ENCODE results near the gene KRT13.

Gene KRT13

DNA sequence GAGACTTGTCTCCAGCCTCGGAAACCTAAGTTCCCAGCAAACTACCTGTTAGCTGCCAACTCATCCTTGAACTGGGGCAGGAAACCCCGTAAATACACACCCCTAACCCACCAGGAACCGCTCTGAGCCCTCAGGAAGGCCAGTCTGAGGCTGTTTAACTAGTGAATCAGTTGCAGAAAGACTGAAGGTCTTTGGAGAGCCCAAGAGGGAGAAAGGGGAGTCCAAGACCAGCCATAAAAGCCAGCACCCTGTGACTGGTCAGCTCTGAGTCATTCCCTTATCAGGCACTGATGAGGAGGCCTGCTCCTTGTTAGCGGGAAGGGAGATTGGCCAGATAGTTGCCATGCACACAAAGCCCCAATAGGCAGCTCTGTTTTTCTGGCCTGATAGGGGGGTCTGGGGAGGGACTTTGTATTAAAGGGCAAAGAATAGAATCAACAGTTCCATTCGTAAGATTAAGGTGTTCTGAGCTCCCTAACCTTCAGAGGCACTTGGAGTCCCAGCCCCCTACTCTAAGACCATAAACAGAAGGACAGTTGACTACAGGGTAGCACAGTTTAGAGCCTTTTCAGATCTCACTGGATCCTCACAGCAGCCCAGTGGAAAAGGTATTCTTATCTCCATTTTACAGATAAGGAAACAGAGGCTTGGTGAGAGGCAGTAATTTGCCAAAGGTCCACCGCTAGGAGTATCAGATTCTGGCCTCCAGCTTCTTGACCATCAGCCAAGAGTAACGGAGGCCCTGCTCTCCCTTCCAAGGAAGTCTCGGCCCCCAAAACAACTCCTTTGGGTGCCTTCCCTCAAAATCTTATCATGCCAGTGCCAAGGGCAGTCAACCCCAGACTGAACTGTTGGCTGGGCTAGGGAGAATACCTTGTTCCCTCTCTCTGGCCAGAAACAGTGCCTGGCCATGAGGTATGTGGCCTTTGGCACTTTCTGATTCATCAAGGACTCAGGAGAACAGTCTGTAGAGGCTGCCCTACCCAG lies 24.9 kb upstream of the KRT13 start:
- H3K27me3 Mint-ChIP-seq: peaks cover 64% of the 10 kb centered on the region

DNA sequence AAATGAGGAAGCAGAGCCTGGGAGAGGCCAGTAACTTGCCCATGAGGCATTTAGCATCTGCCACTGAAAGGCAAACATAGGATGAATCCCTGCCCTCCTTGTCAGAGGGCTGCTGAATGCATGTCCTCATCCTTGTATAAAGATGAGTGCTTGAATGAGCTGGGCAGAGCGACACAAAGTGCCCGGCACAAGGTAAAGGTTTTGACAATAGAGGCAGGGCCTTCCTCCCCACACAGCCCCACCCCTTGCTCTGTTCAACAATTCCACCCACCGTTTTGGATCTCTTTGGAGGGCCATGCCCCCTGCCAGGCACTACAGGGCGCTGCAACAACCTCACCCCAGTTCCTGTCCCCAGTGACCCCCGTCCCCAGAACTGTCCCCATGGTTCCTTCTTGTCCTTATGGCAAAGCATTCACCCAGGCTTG lies 24.1 kb upstream of the KRT13 start:
- Mint-ChIP-seq H3K27ac (no peak overlapping the region), H3K27me3 (peaks cover 62% of the 10 kb centered on the region), H3K4me1 (ENCODE audit: low read depth) (peaks cover 9% of the 10 kb centered on the region), H3K9me3 (no peaks in the 10 kb centered on the region), H3K36me3 (ENCODE audit: low read depth) (no peaks in the 10 kb centered on the region), H3K4me3 (no peak overlapping the region)

More for the DNA sequence above, 24.9 kb upstream of the KRT13 start:
- Mint-ChIP-seq H3K9me3 (no peaks in the 10 kb centered on the region), H3K4me1 (ENCODE audit: low read depth) (peaks cover 9% of the 10 kb centered on the region), H3K27ac (no peak overlapping the region), H3K4me3 (no peak overlapping the region), H3K36me3 (ENCODE audit: low read depth) (no peaks in the 10 kb centered on the region)

DNA sequence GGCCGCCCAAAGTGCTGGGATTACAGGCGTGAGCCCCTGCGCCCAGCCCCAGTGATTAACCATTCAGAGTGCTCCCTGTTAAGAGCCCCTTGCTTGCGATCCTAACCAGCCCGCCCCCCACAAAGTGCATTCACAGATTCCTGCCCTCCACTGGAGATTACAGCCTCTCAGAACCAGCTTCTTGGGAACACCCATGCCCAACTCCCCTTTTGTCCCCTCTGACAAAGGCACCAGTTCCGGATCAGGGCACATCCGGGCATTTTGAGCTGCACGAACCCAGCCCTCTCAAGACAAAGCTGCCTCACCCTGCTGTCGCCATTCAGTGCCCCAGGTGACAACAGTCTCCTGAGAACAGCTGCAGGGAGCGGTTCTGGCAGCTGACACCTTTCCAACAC lies 23.5 kb upstream of the KRT13 start:
- Mint-ChIP-seq H3K4me3 (no peak overlapping the region), H3K27ac (no peak overlapping the region), H3K4me1 (ENCODE audit: low read depth) (peaks cover 9% of the 10 kb centered on the region), H3K36me3 (ENCODE audit: low read depth) (no peaks in the 10 kb centered on the region), H3K9me3 (no peaks in the 10 kb centered on the region), H3K27me3 (peaks cover 61% of the 10 kb centered on the region)

DNA sequence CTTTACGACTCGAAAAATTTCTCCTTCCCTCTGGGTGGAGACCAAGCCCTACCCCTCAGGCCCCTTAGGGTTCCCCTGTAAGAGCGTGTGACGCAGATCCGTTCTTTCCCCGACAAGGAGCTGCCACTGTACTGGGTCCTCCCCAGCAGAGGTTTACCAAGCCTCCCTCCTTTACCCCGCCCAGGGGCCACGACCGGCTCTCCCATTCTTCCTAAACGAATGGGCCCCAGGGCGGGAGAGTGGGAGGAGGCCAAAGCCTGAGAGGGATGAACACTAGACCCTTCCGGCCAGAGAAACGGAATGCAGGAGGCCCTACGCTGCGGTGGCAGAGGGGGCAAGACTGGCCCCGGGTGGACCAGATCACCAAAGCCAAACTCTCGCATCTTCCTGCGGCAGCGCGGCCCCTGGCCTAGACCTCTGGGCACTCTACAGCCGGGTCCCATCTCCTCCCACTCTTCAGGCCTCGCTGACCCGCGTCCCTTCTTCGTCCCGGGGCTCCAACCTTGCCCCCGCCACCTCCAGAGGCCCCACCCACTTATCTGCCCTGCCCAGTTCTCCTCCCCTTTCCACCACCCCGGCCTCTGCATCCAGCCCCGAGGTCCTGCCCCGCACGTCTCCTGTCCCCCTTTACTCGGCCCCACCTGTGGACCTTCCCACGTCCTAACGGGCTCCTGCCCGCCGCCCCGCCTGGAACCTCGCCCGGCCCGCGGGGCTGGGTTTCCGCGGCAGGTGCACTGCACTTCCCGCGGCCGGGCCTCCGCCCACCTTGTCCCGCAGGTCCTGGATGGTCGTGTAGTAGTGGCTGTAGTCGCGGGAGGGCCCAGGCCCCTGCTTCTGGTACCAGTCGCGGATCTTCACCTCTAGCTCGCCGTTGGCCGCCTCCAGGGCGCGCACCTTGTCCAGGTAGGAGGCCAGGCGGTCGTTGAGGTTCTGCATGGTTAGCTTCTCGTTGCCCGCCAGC lies 21.9 kb upstream of the KRT13 start:
- H3K9me3 Mint-ChIP-seq: no peaks in the 10 kb centered on the region
- no peaks in the 10 kb centered on the region for H3K36me3 Mint-ChIP-seq (ENCODE audit: low read depth)
- no peak overlapping the region for H3K4me3 Mint-ChIP-seq
- H3K27me3 Mint-ChIP-seq: peaks cover 52% of the 10 kb centered on the region
- peaks cover 9% of the 10 kb centered on the region for H3K4me1 Mint-ChIP-seq (ENCODE audit: low read depth)
- H3K27ac Mint-ChIP-seq: no peak overlapping the region

DNA sequence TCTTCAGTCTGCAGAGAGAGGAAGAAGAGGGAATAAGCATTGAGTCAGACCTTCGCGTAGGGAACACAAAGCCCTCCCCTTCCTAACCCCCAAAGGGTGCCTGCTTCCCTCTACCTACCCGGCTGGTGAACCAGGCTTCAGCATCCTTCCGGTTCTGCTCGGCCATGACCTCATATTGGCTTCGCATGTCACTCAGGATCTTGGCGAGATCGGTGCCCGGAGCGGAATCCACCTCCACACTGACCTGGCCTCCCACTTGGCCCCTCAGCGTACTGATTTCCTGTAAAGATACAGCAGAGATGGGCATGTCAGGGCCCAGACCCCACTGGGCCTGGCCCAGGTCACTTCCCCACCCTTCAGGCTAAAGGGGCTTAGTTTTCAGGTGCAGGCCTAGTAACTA lies 18.8 kb upstream of the KRT13 start:
- H3K36me3 Mint-ChIP-seq (ENCODE audit: low read depth): no peaks in the 10 kb centered on the region
- peaks cover 9% of the 10 kb centered on the region for H3K4me1 Mint-ChIP-seq (ENCODE audit: low read depth)
- H3K27me3 Mint-ChIP-seq: peaks cover 24% of the 10 kb centered on the region
- no peaks in the 10 kb centered on the region for H3K9me3 Mint-ChIP-seq
- H3K4me3 Mint-ChIP-seq: no peak overlapping the region
- no peak overlapping the region for H3K27ac Mint-ChIP-seq

DNA sequence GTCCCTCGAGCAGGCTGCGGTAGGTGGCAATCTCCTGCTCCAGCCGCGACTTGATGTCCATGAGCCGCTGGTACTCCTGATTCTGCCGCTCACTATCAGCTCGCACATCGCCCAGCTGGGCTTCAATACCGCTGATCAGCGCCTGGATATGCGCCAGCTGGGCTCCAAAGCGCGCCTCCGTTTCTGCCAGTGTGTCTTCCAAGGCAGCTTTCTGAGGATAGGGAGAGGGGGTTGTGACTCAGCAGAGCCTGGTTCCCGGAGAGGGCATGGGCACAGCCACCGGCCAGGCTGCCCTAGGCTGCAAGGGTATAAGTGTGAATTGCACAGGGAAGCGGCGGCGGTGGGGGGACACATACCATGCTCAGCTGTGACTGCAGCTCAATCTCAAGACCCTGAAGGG lies 18.4 kb upstream of the KRT13 start:
- Mint-ChIP-seq H3K9me3 (no peaks in the 10 kb centered on the region), H3K27ac (no peak overlapping the region), H3K36me3 (ENCODE audit: low read depth) (no peaks in the 10 kb centered on the region), H3K4me1 (ENCODE audit: low read depth) (peaks cover 9% of the 10 kb centered on the region), H3K27me3 (peaks cover 19% of the 10 kb centered on the region), H3K4me3 (no peak overlapping the region)

DNA sequence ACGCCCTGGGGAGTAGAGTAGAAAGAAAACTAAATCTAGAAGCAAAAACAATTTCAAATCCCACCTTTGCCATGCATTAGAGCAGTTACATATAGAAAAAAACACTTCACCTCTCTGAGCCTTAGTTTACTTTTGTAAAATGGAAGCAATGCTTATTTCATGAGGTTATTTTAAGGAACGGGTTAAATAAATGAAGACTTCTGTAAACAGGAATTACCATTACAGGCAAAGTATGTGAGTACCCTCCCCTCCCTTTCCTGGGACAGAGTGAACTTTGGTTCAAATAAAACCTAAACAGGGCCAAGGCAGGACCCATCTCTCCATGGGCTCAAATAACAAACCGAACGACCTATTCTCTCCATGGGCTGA lies 17.8 kb upstream of the KRT13 start:
- Mint-ChIP-seq H3K27ac (no peak overlapping the region), H3K27me3 (peaks cover 14% of the 10 kb centered on the region), H3K4me3 (no peak overlapping the region), H3K4me1 (ENCODE audit: low read depth) (peaks cover 4% of the 10 kb centered on the region), H3K9me3 (no peaks in the 10 kb centered on the region), H3K36me3 (ENCODE audit: low read depth) (no peaks in the 10 kb centered on the region)

DNA sequence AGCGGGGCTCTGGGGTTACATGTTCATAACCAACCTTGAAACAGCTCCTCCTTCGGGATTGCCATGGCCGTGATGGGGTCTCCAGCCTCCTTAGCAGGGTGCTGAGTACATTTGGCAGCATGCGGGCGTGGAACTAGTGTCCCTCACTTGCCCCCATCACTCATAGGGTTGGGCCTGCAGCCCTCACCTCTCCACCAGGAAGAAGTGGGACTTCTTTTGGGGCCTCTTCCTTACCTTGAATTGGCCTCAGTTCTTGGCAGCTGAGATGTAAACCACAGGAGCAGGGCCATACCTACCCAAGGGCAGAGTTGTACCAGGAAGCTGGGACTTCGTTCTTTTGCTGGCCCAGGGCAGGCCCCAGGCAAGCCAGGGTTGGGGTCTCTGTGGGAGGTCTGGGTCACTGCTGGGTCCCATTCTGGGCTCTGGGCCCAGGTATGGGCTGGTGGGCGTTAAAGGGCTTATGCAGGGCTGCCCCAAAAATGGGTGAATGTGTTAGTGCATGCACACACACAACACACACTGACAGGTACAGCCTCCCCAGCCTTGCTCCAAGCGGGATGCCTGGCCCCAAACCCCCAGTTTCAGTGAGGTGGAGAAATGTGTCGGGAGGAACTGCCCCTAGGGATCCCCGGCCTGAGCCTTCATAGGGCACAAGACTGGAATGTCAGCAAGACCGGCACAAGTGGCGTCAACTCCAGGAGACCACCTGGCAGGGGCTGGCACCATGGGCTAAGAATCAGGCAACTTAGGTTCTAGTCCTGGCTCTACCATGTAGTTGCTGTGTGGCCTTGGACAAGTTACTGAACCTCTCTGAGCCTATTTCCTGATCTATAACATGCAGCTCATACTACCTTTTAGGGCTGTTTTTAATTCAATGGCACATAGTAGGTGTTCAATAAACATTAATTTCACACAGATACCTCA lies 17.2 kb upstream of the KRT13 start:
- Mint-ChIP-seq H3K27ac (no peak overlapping the region), H3K36me3 (ENCODE audit: low read depth) (no peaks in the 10 kb centered on the region), H3K4me1 (ENCODE audit: low read depth) (peaks cover 4% of the 10 kb centered on the region), H3K4me3 (no peak overlapping the region), H3K9me3 (no peaks in the 10 kb centered on the region), H3K27me3 (peaks cover 14% of the 10 kb centered on the region)

DNA sequence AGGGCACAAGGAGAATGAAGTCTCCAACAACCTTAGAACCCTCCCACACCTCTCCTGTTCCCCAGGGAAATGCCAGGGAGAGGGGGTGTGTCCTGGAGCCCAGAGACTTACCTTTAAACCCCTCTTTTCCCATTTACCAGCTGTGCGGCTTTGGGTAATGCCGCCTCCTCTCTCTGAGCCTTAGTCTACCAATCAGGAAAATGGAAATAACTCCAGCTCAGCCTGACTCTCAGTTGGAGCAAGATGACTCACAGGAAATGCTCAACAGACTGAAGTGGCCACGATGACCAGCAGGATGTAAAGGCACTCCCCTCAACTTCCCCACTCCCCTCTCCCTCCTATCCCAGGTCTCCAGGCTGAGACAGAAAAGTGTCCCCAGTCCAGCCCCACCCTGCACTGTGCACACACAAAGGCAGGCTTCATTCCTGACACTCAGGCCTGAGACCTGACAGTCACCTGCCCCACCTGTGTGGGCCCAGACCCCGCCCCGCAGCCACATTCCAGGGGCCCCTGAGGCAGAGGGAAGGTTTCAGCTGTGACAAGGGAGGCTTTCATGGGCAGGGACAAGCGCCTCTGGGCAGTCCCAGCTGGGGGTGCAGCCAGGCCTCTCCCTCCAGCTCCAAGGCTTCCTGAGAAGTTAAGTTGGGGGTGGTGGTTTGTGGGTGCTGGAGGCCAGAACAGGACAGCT lies 16.3 kb upstream of the KRT13 start:
- peaks cover 6% of the 10 kb centered on the region for H3K27me3 Mint-ChIP-seq
- no peak overlapping the region for H3K4me3 Mint-ChIP-seq
- H3K36me3 Mint-ChIP-seq (ENCODE audit: low read depth): no peaks in the 10 kb centered on the region
- H3K4me1 Mint-ChIP-seq (ENCODE audit: low read depth): no peaks in the 10 kb centered on the region
- no peak overlapping the region for H3K27ac Mint-ChIP-seq
- no peaks in the 10 kb centered on the region for H3K9me3 Mint-ChIP-seq

DNA sequence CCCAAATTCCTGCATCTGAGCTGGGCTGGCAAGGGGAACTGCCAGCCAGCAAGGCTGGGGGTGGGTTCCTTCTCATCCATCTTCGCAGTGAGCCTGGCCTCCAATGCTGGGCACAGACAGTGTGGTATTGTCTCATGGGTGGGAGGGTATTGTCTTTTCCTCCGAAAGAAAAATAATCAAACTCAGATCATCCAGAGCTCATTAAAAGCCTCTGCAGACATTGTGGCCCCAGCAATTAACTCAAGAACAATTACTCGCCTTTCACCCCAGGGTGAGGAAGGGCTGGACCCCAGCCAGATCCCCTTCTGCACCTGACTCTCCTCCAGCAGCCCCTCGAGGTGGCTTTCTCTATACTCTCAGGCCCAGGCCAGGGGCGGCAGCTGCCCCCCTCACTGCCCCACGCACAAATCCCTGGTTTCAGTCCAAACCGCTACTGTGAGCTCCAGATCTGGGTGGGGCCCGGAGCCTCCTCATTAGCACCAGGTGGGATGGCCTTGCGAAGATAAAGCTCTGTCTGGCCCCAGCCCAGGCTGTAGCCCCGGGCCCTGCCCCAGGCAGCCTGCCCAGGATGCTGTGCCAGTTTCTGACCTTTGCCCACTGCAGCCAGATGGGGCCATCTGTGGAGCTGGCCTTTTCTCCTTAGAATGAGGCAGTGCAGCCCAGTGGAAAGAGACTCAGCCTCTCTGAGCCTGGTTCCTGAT lies 15.6 kb upstream of the KRT13 start:
- no peak overlapping the region for H3K4me3 Mint-ChIP-seq
- H3K27ac Mint-ChIP-seq: no peak overlapping the region
- no peaks in the 10 kb centered on the region for H3K4me1 Mint-ChIP-seq (ENCODE audit: low read depth)
- no peaks in the 10 kb centered on the region for H3K9me3 Mint-ChIP-seq
- no peaks in the 10 kb centered on the region for H3K36me3 Mint-ChIP-seq (ENCODE audit: low read depth)
- H3K27me3 Mint-ChIP-seq: peaks cover 5% of the 10 kb centered on the region

DNA sequence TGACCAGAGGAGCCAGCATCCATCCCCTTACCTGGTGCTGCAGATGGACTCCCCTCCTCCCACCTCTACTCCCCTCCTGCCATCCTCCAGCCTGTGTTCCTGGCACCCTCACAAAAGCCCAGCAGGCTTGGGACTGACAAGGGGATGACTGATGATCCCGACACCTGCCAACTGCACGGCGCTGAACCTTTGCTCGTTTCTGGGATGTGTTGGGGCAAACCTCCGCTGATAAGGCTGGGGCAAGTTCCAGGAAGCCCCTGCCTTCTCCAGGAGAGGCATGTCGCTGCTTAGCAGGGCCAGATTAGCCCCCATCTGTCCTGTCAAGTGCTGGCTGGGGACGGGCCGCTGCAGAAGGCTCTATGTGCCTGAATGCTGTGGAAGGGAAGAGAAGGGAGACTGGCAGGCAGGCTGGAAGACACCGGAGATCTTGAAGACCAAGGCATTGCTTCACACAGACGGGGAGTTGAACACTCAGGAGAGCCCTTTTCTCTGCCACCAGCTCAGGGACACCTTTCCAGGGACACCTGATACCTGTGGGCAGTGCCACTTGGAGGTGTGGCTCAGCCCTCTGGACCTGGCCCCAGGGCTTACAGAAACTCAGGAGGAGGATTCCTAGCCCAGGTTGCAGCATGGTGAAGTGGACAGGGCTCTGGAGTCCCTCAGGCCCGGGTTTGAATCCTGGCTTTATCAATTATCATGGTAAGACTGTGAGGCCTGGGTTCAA lies 14.3 kb upstream of the KRT13 start:
- no peaks in the 10 kb centered on the region for H3K9me3 Mint-ChIP-seq
- H3K4me1 Mint-ChIP-seq (ENCODE audit: low read depth): no peaks in the 10 kb centered on the region
- H3K27me3 Mint-ChIP-seq: no peaks in the 10 kb centered on the region
- H3K27ac Mint-ChIP-seq: no peak overlapping the region
- no peaks in the 10 kb centered on the region for H3K36me3 Mint-ChIP-seq (ENCODE audit: low read depth)
- H3K4me3 Mint-ChIP-seq: no peak overlapping the region

DNA sequence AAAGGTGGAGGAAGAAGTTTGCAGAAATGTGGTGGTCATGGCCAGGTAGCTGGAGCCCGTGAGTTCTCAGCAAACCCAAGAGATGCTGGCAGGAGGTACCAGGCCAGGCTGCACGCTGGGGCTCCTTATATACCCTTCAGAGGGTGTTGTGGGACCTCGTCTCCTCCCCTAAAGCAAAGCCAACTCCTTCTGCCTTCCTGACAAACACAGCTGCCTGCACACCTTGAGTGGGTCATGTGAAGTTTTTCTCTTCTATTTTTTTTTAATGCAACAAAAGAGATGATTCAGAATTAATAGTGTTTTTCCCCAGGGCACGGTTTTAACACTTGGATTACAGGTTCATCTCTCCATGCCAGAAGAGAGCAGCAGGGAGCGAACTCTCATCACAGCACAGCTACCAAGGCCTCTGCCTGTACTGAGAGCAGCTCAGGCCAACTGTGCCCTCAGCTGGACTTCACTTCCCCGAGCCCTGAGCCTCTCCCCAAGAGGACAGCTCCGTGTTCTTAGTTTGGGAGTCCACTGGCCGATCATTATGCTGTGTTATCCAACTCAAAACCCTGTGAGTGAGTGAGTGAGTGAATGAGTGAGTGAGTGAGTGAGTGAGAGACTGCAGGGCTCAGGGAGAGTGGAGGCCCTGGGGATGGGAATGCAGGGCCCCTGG lies 13.5 kb upstream of the KRT13 start, which contains the start of gene KRT15:
Gene KRT15, minus strand, starts transcription at position 102 of the 661 bp plus-strand sequence. Its CDS starts 63 bp downstream, at position 39.
- H3K27ac Mint-ChIP-seq: no peak within 1 kb of the TSS
- H3K36me3 Mint-ChIP-seq (ENCODE audit: low read depth): no peaks in the 10 kb centered on the region
- no peaks in the 10 kb centered on the region for H3K4me1 Mint-ChIP-seq (ENCODE audit: low read depth)
- H3K4me3 Mint-ChIP-seq: no peak within 1 kb of the TSS
- H3K9me3 Mint-ChIP-seq: no peaks in the 10 kb centered on the region
- H3K27me3 Mint-ChIP-seq: no peaks in the 10 kb centered on the region
